Measurements from ENCODE around the gene KRTAP10-1. TPM values are rescaled to one million over a fixed set of nuclear protein-coding genes. Genes with fewer than 3 reads are reported as not detected.

KRTAP10-1 gene
- total RNA-seq, 1 donor from 2014 or later, result not detected

GRCh38 chr21:44516828-44517174 is 23.2 kb downstream of the KRTAP10-1 start:
- Histone ChIP-seq H3K4me3 (ENCODE audit: low read depth, low read length) (no peak overlapping the region), H3K36me3 (ENCODE audit: control insufficient read depth, insufficient read depth, low read length) (no peaks in the 10 kb centered on the region), H3K27me3 (ENCODE audit: control insufficient read depth, insufficient read depth, low read length) (peaks cover 2% of the 10 kb centered on the region)
- DNase-seq (ENCODE audit: low read depth), result no peak
- TF ChIP-seq, protein P1, sequence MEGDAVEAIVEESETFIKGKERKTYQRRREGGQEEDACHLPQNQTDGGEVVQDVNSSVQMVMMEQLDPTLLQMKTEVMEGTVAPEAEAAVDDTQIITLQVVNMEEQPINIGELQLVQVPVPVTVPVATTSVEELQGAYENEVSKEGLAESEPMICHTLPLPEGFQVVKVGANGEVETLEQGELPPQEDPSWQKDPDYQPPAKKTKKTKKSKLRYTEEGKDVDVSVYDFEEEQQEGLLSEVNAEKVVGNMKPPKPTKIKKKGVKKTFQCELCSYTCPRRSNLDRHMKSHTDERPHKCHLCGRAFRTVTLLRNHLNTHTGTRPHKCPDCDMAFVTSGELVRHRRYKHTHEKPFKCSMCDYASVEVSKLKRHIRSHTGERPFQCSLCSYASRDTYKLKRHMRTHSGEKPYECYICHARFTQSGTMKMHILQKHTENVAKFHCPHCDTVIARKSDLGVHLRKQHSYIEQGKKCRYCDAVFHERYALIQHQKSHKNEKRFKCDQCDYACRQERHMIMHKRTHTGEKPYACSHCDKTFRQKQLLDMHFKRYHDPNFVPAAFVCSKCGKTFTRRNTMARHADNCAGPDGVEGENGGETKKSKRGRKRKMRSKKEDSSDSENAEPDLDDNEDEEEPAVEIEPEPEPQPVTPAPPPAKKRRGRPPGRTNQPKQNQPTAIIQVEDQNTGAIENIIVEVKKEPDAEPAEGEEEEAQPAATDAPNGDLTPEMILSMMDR (IDR thresholded peaks at IDR 0.05; ENCODE audit: insufficient read depth, low read length, poor library complexity, severe bottlenecking), result no peak

GRCh38 chr21:44516342-44516741 is 23.7 kb downstream of the KRTAP10-1 start:
- Histone ChIP-seq H3K36me3 (ENCODE audit: control insufficient read depth, insufficient read depth, low read length) (no peaks in the 10 kb centered on the region), H3K27me3 (ENCODE audit: control insufficient read depth, insufficient read depth, low read length) (peaks cover 2% of the 10 kb centered on the region), H3K4me3 (ENCODE audit: low read depth, low read length) (no peak overlapping the region)
- no peak for DNase-seq (ENCODE audit: low read depth)
- TF ChIP-seq, protein P1 (IDR thresholded peaks at IDR 0.05; ENCODE audit: insufficient read depth, low read length, poor library complexity, severe bottlenecking), result no peak

- TF ChIP-seq, protein P1 (IDR thresholded peaks at IDR 0.05; ENCODE audit: insufficient read depth, low read length, poor library complexity, severe bottlenecking), result no peak
- H3K4me3 ChIP-seq (ENCODE audit: low read depth, low read length), result no peak overlapping the region
- peaks cover 2% of the 10 kb centered on the region for H3K27me3 ChIP-seq (ENCODE audit: control insufficient read depth, insufficient read depth, low read length)
- no peaks in the 10 kb centered on the region for H3K36me3 ChIP-seq (ENCODE audit: control insufficient read depth, insufficient read depth, low read length)
- DNase-seq (ENCODE audit: low read depth), result no peak
Measured at GRCh38 chr21:44515359-44516165, 24.4 kb downstream of the KRTAP10-1 start.

DNA sequence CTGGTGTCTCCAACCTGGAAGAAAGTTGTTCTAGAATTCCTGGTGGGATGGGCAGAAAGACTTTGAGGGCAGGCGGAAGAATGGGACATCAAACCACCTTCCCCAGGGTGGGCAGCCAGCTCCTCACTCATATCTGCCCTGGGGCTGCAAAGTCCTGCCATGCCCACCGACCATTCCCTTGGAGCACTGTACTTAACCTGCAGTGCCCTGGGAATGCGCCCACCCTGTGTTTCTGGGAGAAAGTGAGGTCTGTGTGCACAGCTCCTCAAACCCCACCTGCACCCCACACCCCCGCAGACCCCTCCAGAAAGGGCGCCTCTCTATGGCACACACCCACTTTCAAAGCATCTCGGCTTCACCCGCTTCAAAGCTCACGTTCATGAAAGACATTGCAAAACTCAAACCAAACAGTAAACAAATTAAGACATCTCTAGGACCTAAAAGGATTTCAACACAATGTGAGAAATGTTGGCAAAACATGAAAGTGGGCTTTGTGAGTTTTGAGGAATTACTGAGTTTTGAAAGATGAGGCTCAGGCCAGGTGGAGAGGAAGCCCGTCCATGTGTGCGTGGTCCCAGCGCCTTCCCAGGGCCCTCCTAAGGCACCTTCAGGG is 25.1 kb downstream of the KRTAP10-1 start:
- H3K36me3 ChIP-seq (ENCODE audit: control insufficient read depth, insufficient read depth, low read length), result no peaks in the 10 kb centered on the region
- TF ChIP-seq, protein P1 (IDR thresholded peaks at IDR 0.05; ENCODE audit: insufficient read depth, low read length, poor library complexity, severe bottlenecking), result no peak
- H3K4me3 ChIP-seq (ENCODE audit: low read depth, low read length), result no peak overlapping the region
- DNase-seq (ENCODE audit: low read depth), result no peak
- peaks cover 8% of the 10 kb centered on the region for H3K27me3 ChIP-seq (ENCODE audit: control insufficient read depth, insufficient read depth, low read length)

DNA sequence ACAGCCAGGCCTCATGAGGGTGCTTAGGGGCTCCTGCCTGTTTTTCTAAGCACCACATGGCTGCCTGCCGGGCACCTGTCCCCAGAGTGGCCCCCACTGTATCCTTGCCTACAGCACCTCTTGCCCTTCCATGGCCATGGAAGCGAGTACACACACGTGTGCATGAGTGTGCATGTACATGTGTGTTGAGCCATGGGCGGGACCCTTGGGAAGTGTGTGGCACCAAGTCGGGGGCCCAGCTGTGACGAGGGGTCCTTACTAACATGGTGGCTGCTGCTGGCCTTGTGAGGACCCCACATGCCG is 25.8 kb downstream of the KRTAP10-1 start:
- DNase-seq (ENCODE audit: low read depth), result no peak
- Histone ChIP-seq H3K36me3 (ENCODE audit: control insufficient read depth, insufficient read depth, low read length) (no peaks in the 10 kb centered on the region), H3K27me3 (ENCODE audit: control insufficient read depth, insufficient read depth, low read length) (peaks cover 10% of the 10 kb centered on the region), H3K4me3 (ENCODE audit: low read depth, low read length) (no peak overlapping the region)
- TF ChIP-seq, protein P1 (IDR thresholded peaks at IDR 0.05; ENCODE audit: insufficient read depth, low read length, poor library complexity, severe bottlenecking), result no peak
